Left lung (tissue), 14 donors: ENCODE measurements around the gene AP1S1. TPM values are rescaled to one million over a fixed set of nuclear protein-coding genes. Genes with fewer than 3 reads are reported as not detected.
"Not testable (repeated sequence)": the region's sequence is repeated elsewhere in the genome, so short reads cannot be mapped to it uniquely, and the experiment has no call there.

Experiments used
- ATAC-seq: fragments of 200-7000 bp; cut with Tn5 transposase; one replicate; pipeline ENCODE4 v1.9.1; 2020; ENCODE audit warnings: moderate library complexity
- DNase-seq, 4 donors: peaks; one replicate each; pipeline ENCODE4 v3.0.0-alpha.2; 2013 to 2020
- H3K27ac ChIP-seq, 2 donors: fragments of 200-600 bp; sonication (generic) in 1 of 2; one replicate each; pipeline versions ENCODE4 v1.5.0 to v1.8.0; 2020 to 2021
- H3K27me3 ChIP-seq, 2 donors: fragments of 200-600 bp; sonication (generic) in 1 of 2; one replicate each; pipeline versions ENCODE4 v1.5.0 to v1.8.0; 2020 to 2021
- H3K36me3 ChIP-seq, 2 donors: fragments of 200-600 bp; sonication (generic) in 1 of 2; one replicate each; pipeline versions ENCODE4 v1.5.0 to v1.8.0; 2020 to 2021
- H3K4me1 ChIP-seq, 2 donors: fragments of 200-600 bp; one replicate each; pipeline ENCODE4 v1.8.0; 2021
- H3K4me3 ChIP-seq, 2 donors: fragments of 200-600 bp; sonication (generic) in 1 of 2; one replicate each; pipeline versions ENCODE4 v1.5.0 to v1.8.0; 2020 to 2021; ENCODE audit warnings: mild to moderate bottlenecking in 1 of 2
- H3K9me3 ChIP-seq, 2 donors: fragments of 200-600 bp; sonication (generic) in 1 of 2; one replicate each; pipeline versions ENCODE4 v1.5.0 to v1.8.0; 2020 to 2021
- intact Hi-C, 2 donors: fragments of 100-400 bp; cut with DNase I; formaldehyde crosslinking; loops; one replicate each; pipeline versions ENCODE4 v1.11.2 to v1.14.2; 2022
- long read RNA-seq, 12 donors: library from polyadenylated mRNA in 2 of 12; unstranded in 2 of 12; transcript quantifications; one replicate each; pipeline ENCODE4 v2.0.0 and lab custom pipeline, GENCODE V29; 2019 to 2026
- polyA plus RNA-seq, 6 donors: library from polyadenylated mRNA; unstranded; fragments of 120-200 nt; gene quantifications; one replicate each; pipeline ENCODE4 v1.2.1, GENCODE V29; 2013; ENCODE audit not compliant: insufficient read length in 6 of 6
- total RNA-seq, 2 donors: library from RNA; stranded (reverse); fragmentation: NEBNext Ultra II Directional; extraction: Animal tissue kit (Norgen Biotek cat#: 25700); gene quantifications; one replicate each; pipeline ENCODE4 v1.2.1, GENCODE V29; 2021
- TF ChIP-seq, protein P1 (sequence below), 2 donors: fragments of 200-600 bp; sonication (generic) in 1 of 2; IDR thresholded peaks; one replicate each; pipeline versions ENCODE4 v1.5.0 to v1.8.0; 2021; ENCODE audit warnings: antibody characterized with exemption in 2 of 2
- donor health status: DM: no; HTN: yes; CAD: no.
- donor health status: DM: no; HTN: no; CAD: no.

AP1S1 gene
- total RNA-seq = 10 to 100 TPM; 39.4 to 48.7 TPM
- polyA plus RNA-seq = 10 to 100 TPM; 83.9 to 92.6 (median 85.8) TPM
- long read RNA-seq, donor 1, transcript AP1S1-201 (5 exons, 1,303 nt) = major isoform, 25 of 37 reads
- long read RNA-seq, donor 1, partial matches to known transcripts = 9 of 37 reads
- long read RNA-seq, donor 1, other reads (novel, unspliced or antisense) = 0 of 37 reads
- long read RNA-seq, donor 2, transcript AP1S1-201 (5 exons, 1,303 nt) = major isoform, 11 of 12 reads
- long read RNA-seq, donor 2, partial matches to known transcripts = 0 of 12 reads
- long read RNA-seq, donor 2, other reads (novel, unspliced or antisense) = 0 of 12 reads
- long read RNA-seq, donor 3, transcript AP1S1-201 (5 exons, 1,303 nt) = major isoform, 45 of 63 reads
- long read RNA-seq, donor 3, transcript AP1S1-202 (5 exons, 573 nt) = minor isoform, 6 of 63 reads
- long read RNA-seq, donor 3, transcript AP1S1-205 (5 exons, 779 nt) = minor isoform, 5 of 63 reads
- long read RNA-seq, donor 3, partial matches to known transcripts = 7 of 63 reads
- long read RNA-seq, donor 3, other reads (novel, unspliced or antisense) = 0 of 63 reads
- long read RNA-seq, donor 4 = 0 reads
- long read RNA-seq, donor 5, transcript AP1S1-201 (5 exons, 1,303 nt) = major isoform, 19 of 41 reads
- long read RNA-seq, donor 5, partial matches to known transcripts = 20 of 41 reads
- long read RNA-seq, donor 5, other reads (novel, unspliced or antisense) = 0 of 41 reads
- long read RNA-seq, donor 6, transcript AP1S1-201 (5 exons, 1,303 nt) = major isoform, 45 of 62 reads
- long read RNA-seq, donor 6, partial matches to known transcripts = 12 of 62 reads
- long read RNA-seq, donor 6, other reads (novel, unspliced or antisense) = 0 of 62 reads
- long read RNA-seq, donor 7, transcript AP1S1-201 (5 exons, 1,303 nt) = major isoform, 42 of 55 reads
- long read RNA-seq, donor 7, partial matches to known transcripts = 11 of 55 reads
- long read RNA-seq, donor 7, other reads (novel, unspliced or antisense) = 0 of 55 reads
- long read RNA-seq, donor 8, transcript AP1S1-201 (5 exons, 1,303 nt) = major isoform, 31 of 43 reads
- long read RNA-seq, donor 8, partial matches to known transcripts = 11 of 43 reads
- long read RNA-seq, donor 8, other reads (novel, unspliced or antisense) = 0 of 43 reads
- long read RNA-seq, donor 9, partial matches to known transcripts = 0 of 1 reads
- long read RNA-seq, donor 9, other reads (novel, unspliced or antisense) = 0 of 1 reads
- long read RNA-seq, donor 10 = 0 reads
- long read RNA-seq, donor 11, transcript AP1S1-201 (5 exons, 1,303 nt) = major isoform, 37 of 49 reads
- long read RNA-seq, donor 11, partial matches to known transcripts = 5 of 49 reads
- long read RNA-seq, donor 11, other reads (novel, unspliced or antisense) = 5 of 49 reads
- long read RNA-seq, donor 12, transcript AP1S1-201 (5 exons, 1,303 nt) = major isoform, 29 of 31 reads
- long read RNA-seq, donor 12, partial matches to known transcripts = 0 of 31 reads
- long read RNA-seq, donor 12, other reads (novel, unspliced or antisense) = 0 of 31 reads

DNA sequence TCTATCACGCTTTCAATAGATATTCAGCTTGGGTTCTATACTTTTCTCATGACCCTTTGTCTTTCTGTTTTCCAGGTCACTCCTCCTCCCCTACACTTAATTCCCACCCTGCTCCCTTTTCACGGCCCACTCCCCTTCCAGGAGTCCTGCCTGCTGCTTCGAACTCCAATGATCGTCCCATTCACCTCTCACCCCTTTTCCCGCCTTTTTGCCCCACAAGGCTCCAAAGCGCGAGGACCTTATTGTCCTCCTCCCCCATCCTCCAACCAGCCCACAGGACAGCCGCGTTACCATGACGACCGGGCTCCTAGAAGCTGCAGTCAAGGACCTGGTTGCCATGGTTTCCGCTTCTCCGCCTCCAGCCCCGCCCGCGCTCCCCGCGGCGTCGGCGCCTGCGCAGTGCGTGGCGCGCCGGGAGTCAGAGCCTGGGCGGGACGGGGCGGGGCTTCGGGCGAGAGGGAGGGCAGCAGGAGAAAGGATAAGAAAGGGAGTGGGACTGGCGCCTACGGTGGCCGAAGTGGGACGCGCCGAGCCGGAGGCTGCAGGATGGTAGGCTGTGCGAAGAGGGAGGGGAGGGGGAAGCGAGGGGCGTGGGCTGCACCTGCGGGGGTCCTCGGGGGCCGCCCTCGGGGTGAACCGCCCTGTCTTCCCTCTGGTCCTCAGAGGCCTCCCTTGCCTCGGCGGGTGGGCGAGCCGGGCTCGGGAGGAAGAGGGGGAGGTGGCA is at the start of gene AP1S1:
Gene AP1S1 (plus strand): TSS at position 508 of the 724 bp plus-strand sequence. CDS start 39 bp downstream, at position 547.
- H3K27ac ChIP-seq = peak within 1 kb of the TSS in 1 of 2 donors; percentile 8
- peaks cover 6 to 8% of the 10 kb centered on the region in 2 donors for H3K4me1 ChIP-seq
- DNase-seq = peak; percentile 89 to 98 (median 96)
- no peaks in the 10 kb centered on the region for H3K27me3 ChIP-seq
- H3K4me3 ChIP-seq = peak within 1 kb of the TSS; percentile 92 to 98
- intact Hi-C loops = no loop called here
- no peaks in the 10 kb centered on the region for H3K9me3 ChIP-seq
- TF ChIP-seq, protein P1, sequence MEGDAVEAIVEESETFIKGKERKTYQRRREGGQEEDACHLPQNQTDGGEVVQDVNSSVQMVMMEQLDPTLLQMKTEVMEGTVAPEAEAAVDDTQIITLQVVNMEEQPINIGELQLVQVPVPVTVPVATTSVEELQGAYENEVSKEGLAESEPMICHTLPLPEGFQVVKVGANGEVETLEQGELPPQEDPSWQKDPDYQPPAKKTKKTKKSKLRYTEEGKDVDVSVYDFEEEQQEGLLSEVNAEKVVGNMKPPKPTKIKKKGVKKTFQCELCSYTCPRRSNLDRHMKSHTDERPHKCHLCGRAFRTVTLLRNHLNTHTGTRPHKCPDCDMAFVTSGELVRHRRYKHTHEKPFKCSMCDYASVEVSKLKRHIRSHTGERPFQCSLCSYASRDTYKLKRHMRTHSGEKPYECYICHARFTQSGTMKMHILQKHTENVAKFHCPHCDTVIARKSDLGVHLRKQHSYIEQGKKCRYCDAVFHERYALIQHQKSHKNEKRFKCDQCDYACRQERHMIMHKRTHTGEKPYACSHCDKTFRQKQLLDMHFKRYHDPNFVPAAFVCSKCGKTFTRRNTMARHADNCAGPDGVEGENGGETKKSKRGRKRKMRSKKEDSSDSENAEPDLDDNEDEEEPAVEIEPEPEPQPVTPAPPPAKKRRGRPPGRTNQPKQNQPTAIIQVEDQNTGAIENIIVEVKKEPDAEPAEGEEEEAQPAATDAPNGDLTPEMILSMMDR (IDR thresholded peaks at IDR 0.05) = no peak
- H3K36me3 ChIP-seq = peaks cover 0 to 27% of the 10 kb centered on the region in 2 donors
- peak; percentile 99 for ATAC-seq

DNA sequence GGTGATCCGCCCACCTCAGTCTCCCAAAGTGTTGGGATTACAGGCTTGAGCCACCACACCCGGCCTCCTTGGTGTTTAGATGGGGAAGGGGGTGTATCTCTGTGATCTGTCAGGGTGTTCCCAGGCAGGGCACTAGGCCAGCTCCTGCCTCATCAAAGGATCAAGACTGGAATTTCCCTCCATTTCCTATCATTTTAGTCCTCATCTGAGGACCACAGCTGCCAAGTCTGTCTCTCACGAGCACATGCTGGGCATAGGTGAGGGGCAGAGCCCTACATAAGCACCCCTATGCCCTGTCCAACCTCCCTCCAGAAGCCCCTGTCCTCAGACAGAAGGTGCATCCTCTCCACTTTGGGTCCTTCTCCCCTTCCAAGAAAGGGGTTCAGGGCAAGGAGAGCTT is 49.5 kb upstream of the AP1S1 start:
- TF ChIP-seq, protein P1 (IDR thresholded peaks at IDR 0.05) = no peak
- no peak overlapping the region for H3K4me3 ChIP-seq
- no peaks in the 10 kb centered on the region for H3K9me3 ChIP-seq
- peak in 1 of 4 donors; percentile 12 for DNase-seq
- no peaks in the 10 kb centered on the region for H3K36me3 ChIP-seq
- intact Hi-C loops = no loop called here
- H3K27me3 ChIP-seq = peaks cover 0 to 18% of the 10 kb centered on the region in 2 donors
- peak overlapping the region in 1 of 2 donors; percentile 35 for H3K27ac ChIP-seq
- H3K4me1 ChIP-seq = peaks cover 8 to 43% of the 10 kb centered on the region in 2 donors
- ATAC-seq = no peak

DNA sequence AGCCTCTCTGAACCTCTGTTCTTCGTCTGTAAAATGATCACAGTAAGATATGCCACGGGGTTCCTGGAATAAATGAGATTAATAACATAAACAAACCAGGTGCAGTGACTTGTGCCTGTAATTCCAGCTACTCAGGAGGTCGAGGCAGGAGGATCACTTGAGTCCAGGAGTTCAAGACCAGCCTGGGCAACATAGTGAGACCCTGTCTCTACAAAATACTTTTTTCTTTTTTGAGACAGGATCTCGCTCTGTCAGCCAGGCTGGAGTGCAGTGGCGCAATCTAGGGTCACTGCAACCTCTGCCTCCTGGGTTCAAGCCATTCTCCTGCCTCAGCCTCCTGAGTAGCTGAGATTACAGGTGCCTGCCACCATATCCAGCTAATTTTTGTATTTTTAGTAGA is 49.0 kb upstream of the AP1S1 start:
- peak overlapping the region in 1 of 2 donors; percentile 35 for H3K27ac ChIP-seq
- ATAC-seq, intact Hi-C loops: not testable (repeated sequence)

DNA sequence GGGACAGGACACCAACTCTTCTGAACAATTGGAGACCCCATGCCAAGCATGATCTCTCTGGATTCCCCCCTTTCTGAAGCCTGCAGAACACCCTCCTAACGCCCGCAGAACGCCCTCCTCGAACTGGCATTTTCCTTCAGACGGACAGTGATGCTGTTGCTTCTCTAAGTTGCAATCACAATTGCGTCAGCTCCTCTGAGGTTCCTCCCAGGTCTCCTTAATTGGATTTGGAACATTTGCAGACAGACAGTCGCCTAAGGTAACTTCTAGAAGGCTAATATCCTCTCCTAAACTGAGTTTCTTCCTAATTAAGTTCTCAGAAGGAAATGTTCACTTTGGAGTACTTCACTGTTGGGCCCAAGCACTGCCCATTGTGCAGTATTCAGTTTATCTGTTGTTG is 47.9 kb upstream of the AP1S1 start:
- peaks cover 0 to 31% of the 10 kb centered on the region in 2 donors for H3K4me1 ChIP-seq
- TF ChIP-seq, protein P1 (IDR thresholded peaks at IDR 0.05) = no peak
- H3K27ac ChIP-seq = no peak overlapping the region
- no peaks in the 10 kb centered on the region for H3K9me3 ChIP-seq
- no peak overlapping the region for H3K4me3 ChIP-seq
- DNase-seq = peak in 1 of 4 donors; percentile 0
- intact Hi-C loops = no loop called here
- H3K27me3 ChIP-seq = peaks cover 0 to 7% of the 10 kb centered on the region in 2 donors
- H3K36me3 ChIP-seq = no peaks in the 10 kb centered on the region
- no peak for ATAC-seq

More for the DNA sequence above, 49.0 kb upstream of the AP1S1 start:
- not testable (repeated sequence) for H3K9me3 ChIP-seq, H3K4me3 ChIP-seq, H3K36me3 ChIP-seq, DNase-seq
- Histone ChIP-seq H3K4me1 (peaks cover 3 to 38% of the 10 kb centered on the region in 2 donors), H3K27me3 (peaks cover 0 to 18% of the 10 kb centered on the region in 2 donors)
